B cell (primary cell): Measurements from ENCODE around the gene LAMC2. TPM values are rescaled to one million over a fixed set of nuclear protein-coding genes. Genes with fewer than 3 reads are reported as not detected.

Source experiments
- ATAC-seq: fragments of 200-7000 bp; cut with Tn5 transposase; one replicate; pipeline ENCODE4 v1.10.0; 2021; ENCODE audit warnings: low read depth, mild to moderate bottlenecking, moderate number of reproducible peaks, moderate library complexity
- CTCF ChIA-PET: fragments of 350-600 bp; sonication (Branson Sonifier 250); formaldehyde crosslinking; loops from one replicate; lab custom pipeline; 2021; ENCODE audit warnings: antibody characterized with exemption, inconsistent platforms; lab: Charles Lee
- POLR2A ChIA-PET: fragments of 350-600 bp; sonication (Branson Sonifier 250); formaldehyde crosslinking; loops from one replicate; lab custom pipeline; 2021; ENCODE audit warnings: antibody characterized with exemption; lab: Charles Lee
- DNase-seq: peaks from one replicate; pipeline ENCODE4 v3.0.0; 2013
- H2AFZ ChIP-seq: 2 replicates; pipeline ENCODE4 v1.6.1; 2012; ENCODE audit warnings: mild to moderate bottlenecking, low read depth, low read length; ENCODE audit not compliant: insufficient read depth, poor library complexity, severe bottlenecking
- H3K27ac ChIP-seq, 2 donors: 1 replicate in 1 of 2; 2 replicates in 1 of 2; pipeline ENCODE4 v1.5.1; 2012 to 2013; ENCODE audit warnings: low read length in 2 of 2, mild to moderate bottlenecking in 2 of 2, moderate library complexity in 1 of 2
- H3K27me3 ChIP-seq, 4 experiments: fragments of 200-600 bp in 1 of 4; sonication (generic) in 1 of 4; replicated peaks in 1 of 4; 1 replicate in 2 of 4; 2 replicates in 2 of 4; pipeline versions ENCODE4 v1.6.1 to v1.7.0; 2013 to 2016; ENCODE audit warnings: low read length in 3 of 4, mild to moderate bottlenecking in 2 of 4, mixed read lengths in 1 of 4, moderate library complexity in 1 of 4; ENCODE audit not compliant: insufficient read depth in 4 of 4, control insufficient read depth in 3 of 4; ENCODE audit errors: control extremely low read depth in 1 of 4
- H3K36me3 ChIP-seq, 2 experiments: replicated peaks in 1 of 2; 1 replicate in 1 of 2; 2 replicates in 1 of 2; pipeline versions ENCODE4 v1.6.1 to v1.7.1; 2013; ENCODE audit warnings: low read length in 1 of 2; ENCODE audit not compliant: insufficient read depth in 2 of 2, control insufficient read depth in 1 of 2; ENCODE audit errors: control extremely low read depth in 1 of 2, extremely low read depth in 1 of 2
- H3K4me1 ChIP-seq, 2 donors: fragments of 200-600 bp in 1 of 2; sonication (generic) in 1 of 2; 1 replicate in 1 of 2; 2 replicates in 1 of 2; pipeline versions ENCODE4 v1.5.1 to v1.6.1; 2013 to 2017; ENCODE audit warnings: low read length in 2 of 2; ENCODE audit not compliant: control insufficient read depth in 2 of 2, insufficient read depth in 2 of 2
- H3K4me2 ChIP-seq: replicated peaks from 2 replicates; pipeline ENCODE3; 2012; ENCODE audit warnings: mild to moderate bottlenecking, low read depth, low read length; ENCODE audit not compliant: poor library complexity, severe bottlenecking
- H3K4me3 ChIP-seq, 5 experiments: fragments of 200-600 bp in 1 of 5; sonication (generic) in 1 of 5; 1 replicate in 3 of 5; 2 replicates in 2 of 5; pipeline versions ENCODE4 v1.5.1 to v1.7.0; 2011 to 2016; ENCODE audit warnings: low read length in 4 of 5, mild to moderate bottlenecking in 4 of 5, low read depth in 2 of 5, control low read depth in 1 of 5, moderate library complexity in 1 of 5; ENCODE audit not compliant: insufficient read depth in 1 of 5; ENCODE audit errors: control extremely low read depth in 1 of 5, extremely low read depth in 1 of 5
- H3K79me2 ChIP-seq: fragments of 200-600 bp; sonication (generic); one replicate; pipeline ENCODE4 v1.6.0; 2016; ENCODE audit warnings: low read length; ENCODE audit not compliant: control insufficient read depth, insufficient read depth
- H3K9ac ChIP-seq: fragments of 200-600 bp; sonication (generic); 2 replicates; pipeline ENCODE4 v1.6.1; 2017; ENCODE audit warnings: mild to moderate bottlenecking, low read length, moderate library complexity
- H3K9me3 ChIP-seq, 3 donors: one replicate each; pipeline versions ENCODE4 v1.6.1 to v1.7.1; 2013; ENCODE audit warnings: low read length in 2 of 3; ENCODE audit not compliant: control insufficient read depth in 2 of 3, insufficient read depth in 1 of 3; ENCODE audit errors: control extremely low read depth in 1 of 3
- H4K20me1 ChIP-seq: 2 replicates; pipeline ENCODE4 v1.6.0; 2012; ENCODE audit warnings: mild to moderate bottlenecking, low read length; ENCODE audit not compliant: insufficient read depth, control insufficient read depth, poor library complexity, severe bottlenecking
- H3K27ac Mint-ChIP-seq: one replicate; pipeline ENCODE4 v1.8.0; 2021; ENCODE audit warnings: mixed read lengths
- H3K27me3 Mint-ChIP-seq: one replicate; pipeline ENCODE4 v1.8.0; 2021; ENCODE audit warnings: mixed read lengths
- H3K4me1 Mint-ChIP-seq: one replicate; pipeline ENCODE4 v1.8.0; 2021; ENCODE audit warnings: mixed read lengths
- H3K4me3 Mint-ChIP-seq: one replicate; pipeline ENCODE4 v1.8.0; 2021; ENCODE audit warnings: mixed read lengths
- H3K9me3 Mint-ChIP-seq: one replicate; pipeline ENCODE4 v1.8.0; 2022; ENCODE audit warnings: mixed read lengths; ENCODE audit not compliant: insufficient read depth
- EZH2 ChIP-seq: IDR thresholded peaks from 2 replicates; pipeline ENCODE4 v1.6.1; 2012; ENCODE audit warnings: borderline replicate concordance, low read depth, mild to moderate bottlenecking, moderate library complexity, low read length; ENCODE audit not compliant: insufficient read depth, poor library complexity, severe bottlenecking
- WGBS: methylation state at CpG from one replicate; pipeline ENCODE4 v1.1.5; 2013; ENCODE audit warnings: missing lambda C conversion rate; ENCODE audit not compliant: insufficient coverage; 5-methylcytosine and 5-hydroxymethylcytosine counted together
- intact Hi-C: fragments of 100-400 bp; cut with micrococcal nuclease; formaldehyde crosslinking; loops from one replicate; pipeline ENCODE4 v1.10.0; 2022
- polyA plus RNA-seq: library from polyadenylated mRNA; depleted of rRNA; stranded (reverse); fragments of >200 nt; gene quantifications from 2 replicates; pipeline ENCODE4 v1.2.3, GENCODE V29; 2012
- total RNA-seq, 2 donors: library from RNA; stranded (reverse); fragments of 120-200 nt in 1 of 2; gene quantifications; 1 replicate in 1 of 2; 2 replicates in 1 of 2; pipeline versions ENCODE4 v1.2.3 to v1.2.4, GENCODE V29; 2013 to 2022
- TF ChIP-seq, protein P1 (sequence below): fragments of 200-600 bp; IDR thresholded peaks from one replicate; pipeline ENCODE4 v1.8.0; 2022; ENCODE audit warnings: antibody characterized with exemption, mild to moderate bottlenecking

LAMC2 gene
- total and polyA plus RNA-seq, 2 donors (not counting 1 experiment from before 2014, with no cell fraction given): not detected

DNA sequence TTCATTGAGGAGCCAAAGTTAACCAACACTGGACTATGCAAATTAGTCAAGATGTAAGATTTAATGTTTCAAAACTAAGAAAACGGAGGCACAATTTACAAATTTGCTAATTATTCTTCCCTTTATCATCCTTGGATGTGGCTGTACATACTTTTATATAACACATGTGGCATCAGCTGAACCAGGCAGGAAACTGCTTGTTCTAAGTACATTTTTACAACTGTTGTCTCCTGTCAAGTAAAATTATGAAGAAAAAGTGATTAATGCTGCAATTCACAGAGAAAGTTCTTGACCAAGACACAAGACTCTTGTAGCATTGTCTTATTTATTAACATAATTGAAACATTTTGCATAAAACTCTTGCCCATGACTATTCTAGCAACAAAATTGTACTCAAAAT is 61.9 kb downstream of the LAMC2 start:
- TF ChIP-seq EZH2: no peak
- TF ChIP-seq, protein P1, sequence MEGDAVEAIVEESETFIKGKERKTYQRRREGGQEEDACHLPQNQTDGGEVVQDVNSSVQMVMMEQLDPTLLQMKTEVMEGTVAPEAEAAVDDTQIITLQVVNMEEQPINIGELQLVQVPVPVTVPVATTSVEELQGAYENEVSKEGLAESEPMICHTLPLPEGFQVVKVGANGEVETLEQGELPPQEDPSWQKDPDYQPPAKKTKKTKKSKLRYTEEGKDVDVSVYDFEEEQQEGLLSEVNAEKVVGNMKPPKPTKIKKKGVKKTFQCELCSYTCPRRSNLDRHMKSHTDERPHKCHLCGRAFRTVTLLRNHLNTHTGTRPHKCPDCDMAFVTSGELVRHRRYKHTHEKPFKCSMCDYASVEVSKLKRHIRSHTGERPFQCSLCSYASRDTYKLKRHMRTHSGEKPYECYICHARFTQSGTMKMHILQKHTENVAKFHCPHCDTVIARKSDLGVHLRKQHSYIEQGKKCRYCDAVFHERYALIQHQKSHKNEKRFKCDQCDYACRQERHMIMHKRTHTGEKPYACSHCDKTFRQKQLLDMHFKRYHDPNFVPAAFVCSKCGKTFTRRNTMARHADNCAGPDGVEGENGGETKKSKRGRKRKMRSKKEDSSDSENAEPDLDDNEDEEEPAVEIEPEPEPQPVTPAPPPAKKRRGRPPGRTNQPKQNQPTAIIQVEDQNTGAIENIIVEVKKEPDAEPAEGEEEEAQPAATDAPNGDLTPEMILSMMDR: no peak
- WGBS: no CpG with 5 or more reads among the region's 1 CpG
- ATAC-seq (no peak), DNase-seq (no peak)
- ChIA-PET CTCF (interaction anchor here (0.7 to 1.3 kb wide), 2 partner anchors 9 to 39 kb away, joined by 3 read pairs; no protein-coding TSS in a partner anchor), POLR2A (no interaction called here)
- no peaks in the 10 kb centered on the region for H4K20me1 ChIP-seq
- no peak overlapping the region for H3K27ac ChIP-seq
- H3K4me1 Mint-ChIP-seq: no peaks in the 10 kb centered on the region
- H3K4me3 ChIP-seq: no peak overlapping the region
- peaks cover 0 to 10% (median 0%) of the 10 kb centered on the region in 4 experiments for H3K27me3 ChIP-seq
- no peaks in the 10 kb centered on the region for H3K36me3 ChIP-seq
- intact Hi-C loops: no loop called here
- H2AFZ ChIP-seq: no peak overlapping the region
- peaks cover 42% of the 10 kb centered on the region for H3K27me3 Mint-ChIP-seq
- H3K9ac ChIP-seq: no peak overlapping the region
- H3K79me2 ChIP-seq: no peaks in the 10 kb centered on the region
- H3K9me3 Mint-ChIP-seq: no peaks in the 10 kb centered on the region
- no peak overlapping the region for H3K4me3 Mint-ChIP-seq
- H3K4me2 ChIP-seq: no peak overlapping the region
- no peak overlapping the region for H3K27ac Mint-ChIP-seq
- no peaks in the 10 kb centered on the region for H3K9me3 ChIP-seq
- H3K4me1 ChIP-seq: no peaks in the 10 kb centered on the region

DNA sequence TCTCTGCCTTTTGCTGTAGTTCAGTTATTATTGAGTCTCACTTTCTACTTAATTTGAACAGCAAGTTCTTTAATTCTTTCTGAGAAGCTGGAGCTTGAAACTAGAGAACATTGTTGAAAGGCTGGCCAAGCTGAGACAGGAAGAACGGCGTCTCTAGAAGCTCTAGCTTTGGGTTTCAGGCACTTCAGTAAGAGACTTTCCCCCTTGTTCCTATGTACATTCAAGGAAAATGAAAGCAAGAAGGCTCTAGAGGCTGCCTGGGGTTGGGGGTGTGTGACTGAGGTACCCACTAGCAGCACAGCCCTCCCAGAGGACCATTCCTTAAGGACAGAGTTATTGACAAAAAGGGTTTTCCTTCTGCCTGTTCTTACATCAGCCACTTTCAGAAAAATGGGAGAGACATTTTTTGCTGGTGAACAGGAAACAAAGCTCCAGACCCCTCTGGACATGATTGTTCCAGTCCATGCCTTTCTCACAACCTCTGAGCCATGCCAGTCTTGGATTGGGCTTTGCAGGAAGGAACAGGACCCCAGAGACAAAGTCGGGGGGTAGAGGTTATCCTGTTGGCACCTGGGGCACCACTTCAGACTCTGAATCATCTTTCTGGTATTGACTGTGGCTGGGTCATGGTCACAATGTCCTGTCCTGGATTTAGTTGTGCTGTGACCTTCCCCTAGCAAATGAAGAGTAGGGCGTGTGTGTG is 63.1 kb downstream of the LAMC2 start:
- no peak overlapping the region for H3K4me2 ChIP-seq
- H3K9me3 Mint-ChIP-seq: no peaks in the 10 kb centered on the region
- DNase-seq (no peak), ATAC-seq (no peak)
- no peak overlapping the region for H3K9ac ChIP-seq
- no peak for TF ChIP-seq EZH2
- TF ChIP-seq, protein P1: no peak
- 60% methylated on average over 1 of the region's 4 CpGs for WGBS
- H3K27me3 ChIP-seq: peaks cover 0 to 3% (median 0%) of the 10 kb centered on the region in 4 experiments
- ChIA-PET POLR2A (no interaction called here), CTCF (interaction anchor here (0.6 kb wide), 1 partner anchor 501 kb away, joined by 3 read pairs; no protein-coding TSS in a partner anchor)
- H3K4me1 ChIP-seq: no peaks in the 10 kb centered on the region
- no peak overlapping the region for H2AFZ ChIP-seq
- H3K79me2 ChIP-seq: no peaks in the 10 kb centered on the region
- H3K4me1 Mint-ChIP-seq: no peaks in the 10 kb centered on the region
- H3K27ac ChIP-seq: no peak overlapping the region
- no peaks in the 10 kb centered on the region for H3K36me3 ChIP-seq
- no peak overlapping the region for H3K27ac Mint-ChIP-seq
- peaks cover 36% of the 10 kb centered on the region for H3K27me3 Mint-ChIP-seq
- intact Hi-C loops: no loop called here
- H3K9me3 ChIP-seq: no peaks in the 10 kb centered on the region
- no peak overlapping the region for H3K4me3 Mint-ChIP-seq
- H3K4me3 ChIP-seq: no peak overlapping the region
- no peaks in the 10 kb centered on the region for H4K20me1 ChIP-seq
